Measurements from ENCODE around the gene OPHN1.
"Not testable (repeated sequence)": the region's sequence is repeated elsewhere in the genome, so short reads cannot be mapped to it uniquely, and the experiment has no call there.

The OPHN1 gene

DNA sequence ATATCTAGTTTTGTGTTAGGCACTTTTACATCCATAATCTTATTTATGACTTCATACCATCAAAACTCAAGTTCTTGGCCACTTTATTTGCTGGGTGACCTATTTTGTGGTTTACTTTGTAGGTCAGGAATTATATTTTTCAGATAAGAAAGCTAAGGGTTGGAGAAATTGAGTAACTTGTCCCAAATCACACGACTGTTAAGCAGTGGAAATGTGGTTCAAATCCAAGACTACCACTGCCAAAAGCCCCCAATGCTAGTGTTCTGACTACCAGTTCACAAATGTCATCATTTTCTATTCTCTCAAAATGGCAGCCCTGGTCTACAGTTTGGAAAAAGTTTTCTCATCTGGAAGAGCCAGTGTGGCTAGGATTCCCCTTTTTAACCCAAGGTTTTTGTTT, 74.6 kb downstream of the OPHN1 start:
- H3K27me3 ChIP-seq (ENCODE audit: low read depth, low read length) = no peaks in the 10 kb centered on the region
- no peaks in the 10 kb centered on the region for H3K4me1 ChIP-seq (ENCODE audit: control insufficient read depth in 1 of 2, insufficient read depth in 2 of 2, low read length in 2 of 2)
- no peaks in the 10 kb centered on the region for H3K36me3 ChIP-seq (ENCODE audit: control insufficient read depth in 1 of 2, insufficient read depth in 2 of 2, low read length in 2 of 2)
- H3K4me3 ChIP-seq (ENCODE audit: low read depth in 1 of 2, low read length in 2 of 2) = no peak overlapping the region
- no peak overlapping the region for H3K27ac ChIP-seq (ENCODE audit: low read length)
- H3K9me3 ChIP-seq (ENCODE audit: control insufficient read depth in 1 of 2, low read length in 2 of 2) = no peaks in the 10 kb centered on the region

DNA sequence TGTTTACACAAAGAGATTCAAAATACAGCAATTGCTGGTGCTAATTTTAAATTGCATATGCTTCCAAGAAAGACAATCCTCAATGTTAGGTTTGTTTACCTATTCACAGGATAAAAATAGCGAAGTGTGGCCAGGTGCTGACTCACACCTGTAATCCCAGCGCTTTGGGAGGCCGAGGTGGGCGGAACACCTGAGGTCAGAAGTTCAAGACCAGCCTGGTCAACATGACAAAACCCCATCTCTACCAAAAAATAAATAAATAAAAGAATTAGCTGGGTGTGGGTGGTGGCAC, 77.7 kb downstream of the OPHN1 start:
- Histone ChIP-seq H3K36me3 (ENCODE audit: control insufficient read depth in 1 of 2, insufficient read depth in 2 of 2, low read length in 2 of 2) (no peaks in the 10 kb centered on the region), H3K4me3 (ENCODE audit: low read depth in 1 of 2, low read length in 2 of 2) (no peak overlapping the region), H3K27ac (ENCODE audit: low read length) (no peak overlapping the region), H3K27me3 (ENCODE audit: low read depth, low read length) (no peaks in the 10 kb centered on the region), H3K4me1 (ENCODE audit: control insufficient read depth in 1 of 2, insufficient read depth in 2 of 2, low read length in 2 of 2) (no peaks in the 10 kb centered on the region), H3K9me3 (ENCODE audit: control insufficient read depth in 1 of 2, low read length in 2 of 2) (no peaks in the 10 kb centered on the region)

DNA sequence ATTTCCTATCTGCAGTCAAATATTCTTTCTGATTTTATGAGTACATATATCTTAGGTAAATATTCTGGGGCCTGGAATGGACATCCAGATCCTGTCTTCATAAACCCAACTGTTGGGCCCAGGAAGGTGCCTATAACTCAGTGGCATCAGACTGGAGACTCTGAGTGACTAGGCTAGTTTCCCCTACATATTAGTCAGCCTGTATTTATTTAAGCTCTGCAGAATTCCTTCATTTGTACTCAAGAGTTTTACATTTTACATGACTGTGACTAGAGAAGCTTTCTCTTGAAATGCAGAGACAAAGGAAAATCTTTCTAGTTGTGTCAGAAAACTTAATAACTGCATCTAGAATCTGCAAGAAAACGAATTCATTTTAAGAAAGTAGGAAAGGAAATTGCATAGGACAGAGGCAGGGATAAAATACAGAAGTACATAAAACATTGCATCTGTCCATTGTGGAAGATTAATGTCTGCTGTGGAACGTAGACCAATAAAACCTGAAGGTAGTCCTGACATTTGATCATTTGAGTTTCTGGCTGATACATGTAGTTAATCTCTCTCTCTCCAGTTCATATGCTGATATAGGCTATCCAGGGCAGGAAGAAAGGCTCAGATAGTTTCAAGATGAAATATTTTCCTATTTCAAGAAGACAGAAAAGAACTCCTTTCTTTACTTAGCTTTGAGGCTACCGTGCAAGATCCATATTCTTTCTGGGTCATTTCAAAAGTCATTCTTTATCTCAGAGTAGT, 78.2 kb downstream of the OPHN1 start:
- Histone ChIP-seq H3K27ac (ENCODE audit: low read length) (no peak overlapping the region), H3K36me3 (ENCODE audit: control insufficient read depth in 1 of 2, insufficient read depth in 2 of 2, low read length in 2 of 2) (no peaks in the 10 kb centered on the region), H3K4me1 (ENCODE audit: control insufficient read depth in 1 of 2, insufficient read depth in 2 of 2, low read length in 2 of 2) (no peaks in the 10 kb centered on the region), H3K27me3 (ENCODE audit: low read depth, low read length) (no peaks in the 10 kb centered on the region), H3K9me3 (ENCODE audit: control insufficient read depth in 1 of 2, low read length in 2 of 2) (no peaks in the 10 kb centered on the region), H3K4me3 (ENCODE audit: low read depth in 1 of 2, low read length in 2 of 2) (no peak overlapping the region)

DNA sequence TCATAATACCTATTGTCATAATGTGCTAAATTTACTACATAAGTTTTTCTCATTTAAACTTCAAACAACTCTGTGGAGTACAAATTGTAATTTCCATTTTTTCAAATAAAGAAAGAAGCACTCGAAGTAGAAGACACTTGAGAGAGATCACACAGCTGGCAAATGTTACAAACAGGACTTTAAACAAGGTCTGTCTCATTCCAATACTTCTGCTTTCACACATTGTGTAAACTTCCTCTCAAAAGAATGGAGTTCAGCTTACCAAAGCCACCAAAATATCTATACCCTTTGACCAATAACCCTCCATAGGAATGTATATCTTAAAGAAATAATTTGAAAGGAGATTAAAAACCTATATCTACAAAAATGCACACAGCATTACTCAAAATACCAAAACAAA, 88.3 kb downstream of the OPHN1 start:
- Histone ChIP-seq H3K4me3 (ENCODE audit: low read depth in 1 of 2, low read length in 2 of 2) (no peak overlapping the region), H3K36me3 (ENCODE audit: control insufficient read depth in 1 of 2, insufficient read depth in 2 of 2, low read length in 2 of 2) (no peaks in the 10 kb centered on the region), H3K27me3 (ENCODE audit: low read depth, low read length) (no peaks in the 10 kb centered on the region), H3K27ac (ENCODE audit: low read length) (no peak overlapping the region), H3K4me1 (ENCODE audit: control insufficient read depth in 1 of 2, insufficient read depth in 2 of 2, low read length in 2 of 2) (no peaks in the 10 kb centered on the region), H3K9me3 (ENCODE audit: control insufficient read depth in 1 of 2, low read length in 2 of 2) (peaks cover 0 to 2% of the 10 kb centered on the region in 2 donors)

DNA sequence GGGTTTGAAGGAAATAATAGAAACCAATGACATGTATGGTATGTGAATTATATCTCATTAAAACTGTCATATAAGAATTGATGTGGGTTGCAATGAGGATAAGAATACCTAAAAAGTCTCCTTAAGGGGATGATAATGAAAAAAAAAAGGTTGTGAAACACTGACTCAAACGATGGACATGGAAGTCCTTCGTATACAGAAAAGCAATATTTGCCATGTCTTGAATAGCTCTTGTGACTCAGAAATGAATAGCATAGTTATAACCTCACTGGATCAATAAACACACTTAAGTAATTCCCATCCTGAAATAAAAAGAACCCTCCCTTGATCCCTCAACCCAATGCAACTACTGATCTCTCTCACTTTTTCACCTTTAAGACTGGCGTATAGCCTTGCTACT, 89.7 kb downstream of the OPHN1 start:
- Histone ChIP-seq H3K36me3 (ENCODE audit: control insufficient read depth in 1 of 2, insufficient read depth in 2 of 2, low read length in 2 of 2) (no peaks in the 10 kb centered on the region), H3K27ac (ENCODE audit: low read length) (no peak overlapping the region), H3K4me1 (ENCODE audit: control insufficient read depth in 1 of 2, insufficient read depth in 2 of 2, low read length in 2 of 2) (no peaks in the 10 kb centered on the region), H3K27me3 (ENCODE audit: low read depth, low read length) (no peaks in the 10 kb centered on the region), H3K9me3 (ENCODE audit: control insufficient read depth in 1 of 2, low read length in 2 of 2) (peaks cover 0 to under 1% of the 10 kb centered on the region in 2 donors), H3K4me3 (ENCODE audit: low read depth in 1 of 2, low read length in 2 of 2) (no peak overlapping the region)

DNA sequence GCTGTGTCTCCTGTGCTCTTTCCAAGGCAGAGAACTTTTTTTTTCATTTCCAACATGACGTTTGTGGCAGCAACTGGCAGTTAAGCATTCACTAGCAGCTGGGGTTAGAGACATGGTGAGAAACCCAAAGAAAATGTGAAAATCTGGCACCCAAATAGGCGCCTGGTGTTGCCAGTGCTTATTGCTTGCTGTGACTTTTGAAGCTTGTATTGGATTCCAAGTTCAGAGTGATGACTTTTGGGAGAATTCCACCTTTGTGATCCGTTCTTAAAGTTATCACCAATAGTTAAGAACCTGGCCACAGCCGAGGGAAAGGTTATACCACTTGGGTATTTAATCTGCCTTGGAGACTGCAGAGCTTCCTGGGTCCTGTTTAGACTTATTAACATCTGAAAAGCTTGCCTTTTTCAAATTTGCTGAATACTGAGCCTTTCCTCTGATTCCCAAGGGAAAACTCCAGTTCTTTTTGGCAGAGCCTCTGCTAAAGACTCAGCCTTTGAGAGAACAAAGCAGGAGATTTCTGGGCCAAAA, 101.0 kb downstream of the OPHN1 start:
- H3K9me3 ChIP-seq (ENCODE audit: control insufficient read depth in 1 of 2, low read length in 2 of 2) = no peaks in the 10 kb centered on the region
- no peaks in the 10 kb centered on the region for H3K27me3 ChIP-seq (ENCODE audit: low read depth, low read length)
- H3K4me1 ChIP-seq (ENCODE audit: control insufficient read depth in 1 of 2, insufficient read depth in 2 of 2, low read length in 2 of 2) = no peaks in the 10 kb centered on the region
- H3K27ac ChIP-seq (ENCODE audit: low read length) = no peak overlapping the region
- H3K36me3 ChIP-seq (ENCODE audit: control insufficient read depth in 1 of 2, insufficient read depth in 2 of 2, low read length in 2 of 2) = no peaks in the 10 kb centered on the region
- no peak overlapping the region for H3K4me3 ChIP-seq (ENCODE audit: low read depth in 1 of 2, low read length in 2 of 2)

DNA sequence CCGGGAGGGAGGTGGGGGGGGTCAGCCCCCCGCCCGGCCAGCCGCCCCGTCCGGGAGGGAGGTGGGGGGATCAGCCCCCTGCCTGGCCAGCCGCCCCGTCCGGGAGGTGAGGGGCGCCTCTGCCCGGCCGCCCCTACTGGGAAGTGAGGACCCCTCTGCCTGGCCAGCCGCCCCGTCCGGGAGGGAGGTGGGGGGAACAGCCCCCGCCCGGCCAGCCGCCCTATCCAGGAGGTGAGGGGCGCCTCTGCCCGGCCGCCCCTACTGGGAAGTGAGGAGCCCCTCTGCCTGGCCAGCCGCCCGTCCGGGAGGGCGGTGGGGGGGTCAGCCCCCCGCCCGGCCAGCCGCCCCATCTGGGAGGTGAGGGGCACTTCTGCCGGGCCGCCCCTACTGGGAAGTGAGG, 106.5 kb downstream of the OPHN1 start:
- not testable (repeated sequence) for H3K9me3 ChIP-seq (ENCODE audit: control insufficient read depth in 1 of 2, low read length in 2 of 2); H3K4me3 ChIP-seq (ENCODE audit: low read depth in 1 of 2, low read length in 2 of 2); H3K36me3 ChIP-seq (ENCODE audit: control insufficient read depth in 1 of 2, insufficient read depth in 2 of 2, low read length in 2 of 2); H3K27me3 ChIP-seq (ENCODE audit: low read depth, low read length); H3K27ac ChIP-seq (ENCODE audit: low read length); H3K4me1 ChIP-seq (ENCODE audit: control insufficient read depth in 1 of 2, insufficient read depth in 2 of 2, low read length in 2 of 2)

DNA sequence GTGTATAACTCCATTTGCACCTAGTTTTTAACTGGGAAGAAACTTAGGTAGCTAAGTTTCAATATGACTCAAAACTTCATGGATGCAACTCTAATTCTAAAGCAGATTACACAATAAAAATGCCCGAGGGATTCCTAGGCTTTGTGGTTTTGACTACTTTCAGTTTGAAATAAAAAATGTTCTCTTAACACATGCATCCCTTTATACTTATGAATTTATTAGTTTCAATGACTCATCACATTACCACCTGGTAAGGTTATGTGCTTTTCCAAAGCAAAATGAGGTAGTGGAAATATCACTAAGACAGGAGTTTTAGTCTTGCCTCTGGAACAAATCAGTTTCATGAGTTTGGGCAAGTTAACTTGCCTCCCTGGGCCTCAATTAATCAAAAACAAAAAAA, 125.5 kb downstream of the OPHN1 start:
- no peaks in the 10 kb centered on the region for H3K4me1 ChIP-seq (ENCODE audit: control insufficient read depth in 1 of 2, insufficient read depth in 2 of 2, low read length in 2 of 2)
- H3K4me3 ChIP-seq (ENCODE audit: low read depth in 1 of 2, low read length in 2 of 2) = no peak overlapping the region
- no peaks in the 10 kb centered on the region for H3K36me3 ChIP-seq (ENCODE audit: control insufficient read depth in 1 of 2, insufficient read depth in 2 of 2, low read length in 2 of 2)
- H3K27ac ChIP-seq (ENCODE audit: low read length) = no peak overlapping the region
- no peaks in the 10 kb centered on the region for H3K9me3 ChIP-seq (ENCODE audit: control insufficient read depth in 1 of 2, low read length in 2 of 2)
- H3K27me3 ChIP-seq (ENCODE audit: low read depth, low read length) = no peaks in the 10 kb centered on the region

DNA sequence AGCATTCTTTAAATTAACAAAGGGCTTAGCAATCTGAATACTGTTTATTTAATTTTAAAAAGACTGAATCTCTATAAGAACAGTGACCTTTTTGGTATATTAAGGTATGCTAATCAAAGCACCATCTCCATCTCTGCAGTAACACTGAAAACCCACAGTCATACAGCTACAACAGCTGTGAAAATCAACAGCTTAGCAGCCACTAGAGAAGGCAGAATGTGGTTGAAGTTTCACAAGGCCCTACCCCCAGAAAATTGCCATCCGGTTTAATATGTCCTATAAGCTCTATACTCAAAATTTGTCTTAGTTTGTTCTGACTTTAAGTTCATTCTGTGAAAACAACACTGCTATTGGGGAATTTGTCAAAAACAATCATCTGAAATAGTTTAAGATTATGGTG, 128.7 kb downstream of the OPHN1 start:
- no peak overlapping the region for H3K27ac ChIP-seq (ENCODE audit: low read length)
- no peak overlapping the region for H3K4me3 ChIP-seq (ENCODE audit: low read depth in 1 of 2, low read length in 2 of 2)
- no peaks in the 10 kb centered on the region for H3K4me1 ChIP-seq (ENCODE audit: control insufficient read depth in 1 of 2, insufficient read depth in 2 of 2, low read length in 2 of 2)
- no peaks in the 10 kb centered on the region for H3K9me3 ChIP-seq (ENCODE audit: control insufficient read depth in 1 of 2, low read length in 2 of 2)
- H3K36me3 ChIP-seq (ENCODE audit: control insufficient read depth in 1 of 2, insufficient read depth in 2 of 2, low read length in 2 of 2) = no peaks in the 10 kb centered on the region
- no peaks in the 10 kb centered on the region for H3K27me3 ChIP-seq (ENCODE audit: low read depth, low read length)

DNA sequence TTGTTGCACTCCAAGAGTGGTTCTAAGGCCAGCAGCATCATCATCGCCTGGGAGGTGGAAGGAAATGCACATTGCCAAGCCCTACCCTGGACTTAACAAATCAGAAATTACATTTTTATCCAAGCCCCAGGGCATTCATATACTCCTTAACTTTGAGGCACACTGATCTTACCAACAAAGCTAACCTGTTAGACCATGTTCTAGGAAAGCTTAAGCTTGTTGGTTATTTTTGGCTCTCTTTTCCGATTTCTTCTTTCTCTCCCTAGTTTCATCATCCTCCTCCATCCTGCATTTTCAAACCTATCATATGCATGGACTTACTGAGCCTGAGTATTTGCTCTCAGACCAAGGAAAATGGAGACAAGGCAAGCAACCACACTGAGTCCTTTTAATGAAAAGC, 133.4 kb downstream of the OPHN1 start:
- Histone ChIP-seq H3K9me3 (ENCODE audit: control insufficient read depth in 1 of 2, low read length in 2 of 2) (no peaks in the 10 kb centered on the region), H3K36me3 (ENCODE audit: control insufficient read depth in 1 of 2, insufficient read depth in 2 of 2, low read length in 2 of 2) (no peaks in the 10 kb centered on the region), H3K4me1 (ENCODE audit: control insufficient read depth in 1 of 2, insufficient read depth in 2 of 2, low read length in 2 of 2) (no peaks in the 10 kb centered on the region), H3K4me3 (ENCODE audit: low read depth in 1 of 2, low read length in 2 of 2) (no peak overlapping the region), H3K27me3 (ENCODE audit: low read depth, low read length) (no peaks in the 10 kb centered on the region), H3K27ac (ENCODE audit: low read length) (no peak overlapping the region)

DNA sequence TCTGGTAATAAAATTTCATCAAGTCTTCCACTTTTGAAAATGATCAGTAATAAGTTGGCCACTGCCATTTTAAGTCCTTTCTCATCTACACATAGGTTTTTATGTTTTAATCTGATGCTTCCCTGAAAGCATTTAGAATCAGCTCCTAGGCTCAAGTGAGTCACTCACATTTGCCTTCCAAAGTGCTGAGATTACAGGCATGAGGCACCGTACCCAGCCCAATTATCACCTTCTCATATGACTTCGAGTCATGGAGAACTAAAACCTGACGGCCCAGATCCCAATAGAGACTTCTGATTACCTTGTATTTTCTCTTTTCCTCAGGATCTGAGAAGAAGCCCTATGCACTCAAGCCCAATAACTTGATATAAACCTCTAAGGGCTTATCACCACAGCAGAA, 140.8 kb downstream of the OPHN1 start:
- Histone ChIP-seq H3K36me3 (ENCODE audit: control insufficient read depth in 1 of 2, insufficient read depth in 2 of 2, low read length in 2 of 2) (no peaks in the 10 kb centered on the region), H3K27ac (ENCODE audit: low read length) (no peak overlapping the region), H3K9me3 (ENCODE audit: control insufficient read depth in 1 of 2, low read length in 2 of 2) (no peaks in the 10 kb centered on the region), H3K4me1 (ENCODE audit: control insufficient read depth in 1 of 2, insufficient read depth in 2 of 2, low read length in 2 of 2) (no peaks in the 10 kb centered on the region), H3K4me3 (ENCODE audit: low read depth in 1 of 2, low read length in 2 of 2) (no peak overlapping the region), H3K27me3 (ENCODE audit: low read depth, low read length) (no peaks in the 10 kb centered on the region)

DNA sequence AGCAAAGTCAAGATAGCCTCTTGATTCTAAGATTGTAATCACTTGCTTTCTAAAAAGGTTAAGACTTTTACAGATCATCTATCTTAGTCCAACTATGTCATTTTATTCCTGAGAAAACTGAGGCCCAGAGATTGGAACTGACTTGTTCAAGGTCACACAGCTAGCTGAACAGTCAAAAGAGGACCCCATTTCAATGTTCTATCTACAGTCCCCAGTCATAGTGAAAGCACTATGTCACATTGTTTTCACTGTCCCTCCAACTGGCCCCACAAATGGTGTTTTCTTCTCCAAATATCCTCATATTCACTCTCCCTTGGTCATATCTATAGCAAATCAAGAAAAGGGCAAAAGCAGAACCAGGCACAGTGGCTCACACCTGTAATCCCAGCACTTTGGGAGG, 145.2 kb downstream of the OPHN1 start:
- no peaks in the 10 kb centered on the region for H3K4me1 ChIP-seq (ENCODE audit: control insufficient read depth in 1 of 2, insufficient read depth in 2 of 2, low read length in 2 of 2)
- no peaks in the 10 kb centered on the region for H3K36me3 ChIP-seq (ENCODE audit: control insufficient read depth in 1 of 2, insufficient read depth in 2 of 2, low read length in 2 of 2)
- no peak overlapping the region for H3K27ac ChIP-seq (ENCODE audit: low read length)
- no peaks in the 10 kb centered on the region for H3K27me3 ChIP-seq (ENCODE audit: low read depth, low read length)
- no peaks in the 10 kb centered on the region for H3K9me3 ChIP-seq (ENCODE audit: control insufficient read depth in 1 of 2, low read length in 2 of 2)
- no peak overlapping the region for H3K4me3 ChIP-seq (ENCODE audit: low read depth in 1 of 2, low read length in 2 of 2)
